H1 (cell line): Measurements from ENCODE around the gene VPS13D. TPM values are rescaled to one million over a fixed set of nuclear protein-coding genes. Genes with fewer than 3 reads are reported as not detected.

Experiments used
- BCL11A ChIP-seq, 2 experiments: IDR thresholded peaks; one replicate each; pipeline ENCODE4 v1.6.1; 2011; ENCODE audit warnings: low read depth in 2 of 2, low read length in 2 of 2, mild to moderate bottlenecking in 2 of 2
- CHD2 ChIP-seq: IDR thresholded peaks from 2 replicates; pipeline ENCODE4 v1.6.1; 2012; ENCODE audit warnings: low read length, improper control_type of control experiment
- CHD7 ChIP-seq: fragments of 300-600 bp; sonication (generic); IDR thresholded peaks from 2 replicates; pipeline ENCODE4 v1.7.1; 2012; ENCODE audit warnings: low read length, moderate library complexity, mild to moderate bottlenecking, inconsistent platforms; ENCODE audit not compliant: insufficient replicate concordance
- polyA plus RNA-seq, 7 experiments: library from polyadenylated mRNA; depleted of rRNA in 3 of 7; stranded (reverse) in 5 of 7; unstranded in 2 of 7; fragments of >200 nt in 5 of 7; fragments of 200-250 nt in 2 of 7; gene quantifications; 1 replicate in 5 of 7; 2 replicates in 1 of 7; 4 replicates in 1 of 7; pipeline versions ENCODE4 v1.2.1 to v1.2.3, GENCODE V29; 2011 to 2013; ENCODE audit warnings: missing spikeins in 2 of 7, mixed read lengths in 2 of 7
- total RNA-seq: library from RNA; stranded (reverse); fragmentation: NEBNext Ultra II Directional; extraction: Animal tissue kit (Norgen Biotek cat#: 25700); gene quantifications from 2 replicates; pipeline ENCODE4 v1.2.1, GENCODE V29; 2021

VPS13D gene
- total and polyA plus RNA-seq, 2 of the 8 experiments (the other 6 are each of a cell fraction or from before 2014, with no cell fraction given) = 10.9 to 31.2 TPM

- TF ChIP-seq CHD7 (no peak), BCL11A (IDR thresholded peaks at IDR 0.05; ENCODE audit: low read depth in 2 of 2, low read length in 2 of 2) (no peak), CHD2 (no peak)
Observed at GRCh38 chr1:12324423-12324822, 94.6 kb downstream of the VPS13D start (continued).
